ENCODE measurements around the gene TMEM129.

DNA sequence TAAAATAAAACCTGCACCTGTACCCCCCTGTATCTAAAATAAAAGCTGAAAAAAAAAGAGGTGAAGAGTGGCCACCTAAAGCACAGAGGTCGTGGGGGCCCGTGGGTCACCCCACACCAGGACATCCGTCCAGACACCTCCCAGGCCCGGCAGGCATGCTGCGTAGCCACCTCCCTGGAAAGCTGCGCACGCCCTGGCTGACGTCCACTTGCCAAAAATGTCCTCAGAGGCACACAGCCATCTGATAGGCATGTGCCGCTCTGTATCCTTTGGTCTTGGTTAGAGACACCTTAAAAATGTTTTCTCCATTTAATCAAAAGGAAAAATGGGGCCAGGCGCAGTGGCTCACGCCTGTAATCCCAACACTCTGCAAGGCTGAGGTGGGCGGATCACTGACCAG is 54.7 kb downstream of the TMEM129 start:
- TF ChIP-seq POLR2AphosphoS5 (IDR thresholded peaks at IDR 0.05) (no peak), SMC3 (conservative IDR thresholded peaks at IDR 0.05; ENCODE audit: poor library complexity) (no peak), EP300 (conservative IDR thresholded peaks at IDR 0.05; ENCODE audit: poor library complexity, severe bottlenecking) (no peak), EZH2 (IDR thresholded peaks at IDR 0.05; ENCODE audit: borderline replicate concordance, insufficient read depth, low read length, poor library complexity, severe bottlenecking) (no peak), MXI1 (conservative IDR thresholded peaks at IDR 0.05; ENCODE audit: poor library complexity, severe bottlenecking) (no peak)
- TF ChIP-seq, protein P1, sequence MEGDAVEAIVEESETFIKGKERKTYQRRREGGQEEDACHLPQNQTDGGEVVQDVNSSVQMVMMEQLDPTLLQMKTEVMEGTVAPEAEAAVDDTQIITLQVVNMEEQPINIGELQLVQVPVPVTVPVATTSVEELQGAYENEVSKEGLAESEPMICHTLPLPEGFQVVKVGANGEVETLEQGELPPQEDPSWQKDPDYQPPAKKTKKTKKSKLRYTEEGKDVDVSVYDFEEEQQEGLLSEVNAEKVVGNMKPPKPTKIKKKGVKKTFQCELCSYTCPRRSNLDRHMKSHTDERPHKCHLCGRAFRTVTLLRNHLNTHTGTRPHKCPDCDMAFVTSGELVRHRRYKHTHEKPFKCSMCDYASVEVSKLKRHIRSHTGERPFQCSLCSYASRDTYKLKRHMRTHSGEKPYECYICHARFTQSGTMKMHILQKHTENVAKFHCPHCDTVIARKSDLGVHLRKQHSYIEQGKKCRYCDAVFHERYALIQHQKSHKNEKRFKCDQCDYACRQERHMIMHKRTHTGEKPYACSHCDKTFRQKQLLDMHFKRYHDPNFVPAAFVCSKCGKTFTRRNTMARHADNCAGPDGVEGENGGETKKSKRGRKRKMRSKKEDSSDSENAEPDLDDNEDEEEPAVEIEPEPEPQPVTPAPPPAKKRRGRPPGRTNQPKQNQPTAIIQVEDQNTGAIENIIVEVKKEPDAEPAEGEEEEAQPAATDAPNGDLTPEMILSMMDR (IDR thresholded peaks at IDR 0.05; ENCODE audit: poor library complexity, severe bottlenecking): no peak
- TF ChIP-seq, protein P2, sequence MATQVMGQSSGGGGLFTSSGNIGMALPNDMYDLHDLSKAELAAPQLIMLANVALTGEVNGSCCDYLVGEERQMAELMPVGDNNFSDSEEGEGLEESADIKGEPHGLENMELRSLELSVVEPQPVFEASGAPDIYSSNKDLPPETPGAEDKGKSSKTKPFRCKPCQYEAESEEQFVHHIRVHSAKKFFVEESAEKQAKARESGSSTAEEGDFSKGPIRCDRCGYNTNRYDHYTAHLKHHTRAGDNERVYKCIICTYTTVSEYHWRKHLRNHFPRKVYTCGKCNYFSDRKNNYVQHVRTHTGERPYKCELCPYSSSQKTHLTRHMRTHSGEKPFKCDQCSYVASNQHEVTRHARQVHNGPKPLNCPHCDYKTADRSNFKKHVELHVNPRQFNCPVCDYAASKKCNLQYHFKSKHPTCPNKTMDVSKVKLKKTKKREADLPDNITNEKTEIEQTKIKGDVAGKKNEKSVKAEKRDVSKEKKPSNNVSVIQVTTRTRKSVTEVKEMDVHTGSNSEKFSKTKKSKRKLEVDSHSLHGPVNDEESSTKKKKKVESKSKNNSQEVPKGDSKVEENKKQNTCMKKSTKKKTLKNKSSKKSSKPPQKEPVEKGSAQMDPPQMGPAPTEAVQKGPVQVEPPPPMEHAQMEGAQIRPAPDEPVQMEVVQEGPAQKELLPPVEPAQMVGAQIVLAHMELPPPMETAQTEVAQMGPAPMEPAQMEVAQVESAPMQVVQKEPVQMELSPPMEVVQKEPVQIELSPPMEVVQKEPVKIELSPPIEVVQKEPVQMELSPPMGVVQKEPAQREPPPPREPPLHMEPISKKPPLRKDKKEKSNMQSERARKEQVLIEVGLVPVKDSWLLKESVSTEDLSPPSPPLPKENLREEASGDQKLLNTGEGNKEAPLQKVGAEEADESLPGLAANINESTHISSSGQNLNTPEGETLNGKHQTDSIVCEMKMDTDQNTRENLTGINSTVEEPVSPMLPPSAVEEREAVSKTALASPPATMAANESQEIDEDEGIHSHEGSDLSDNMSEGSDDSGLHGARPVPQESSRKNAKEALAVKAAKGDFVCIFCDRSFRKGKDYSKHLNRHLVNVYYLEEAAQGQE (IDR thresholded peaks at IDR 0.05; ENCODE audit: borderline replicate concordance): no peak
